ENCODE measurements around the gene BSCL2. TPM values are rescaled to one million over a fixed set of nuclear protein-coding genes. Genes with fewer than 3 reads are reported as not detected.
A peak's percentile ranks its signal among the peaks of the same experiment; 100 is the strongest.

BSCL2 gene
- total RNA-seq, 4 donors from 2014 or later, result 54.9 to 153 (median 89.4) TPM

DNA sequence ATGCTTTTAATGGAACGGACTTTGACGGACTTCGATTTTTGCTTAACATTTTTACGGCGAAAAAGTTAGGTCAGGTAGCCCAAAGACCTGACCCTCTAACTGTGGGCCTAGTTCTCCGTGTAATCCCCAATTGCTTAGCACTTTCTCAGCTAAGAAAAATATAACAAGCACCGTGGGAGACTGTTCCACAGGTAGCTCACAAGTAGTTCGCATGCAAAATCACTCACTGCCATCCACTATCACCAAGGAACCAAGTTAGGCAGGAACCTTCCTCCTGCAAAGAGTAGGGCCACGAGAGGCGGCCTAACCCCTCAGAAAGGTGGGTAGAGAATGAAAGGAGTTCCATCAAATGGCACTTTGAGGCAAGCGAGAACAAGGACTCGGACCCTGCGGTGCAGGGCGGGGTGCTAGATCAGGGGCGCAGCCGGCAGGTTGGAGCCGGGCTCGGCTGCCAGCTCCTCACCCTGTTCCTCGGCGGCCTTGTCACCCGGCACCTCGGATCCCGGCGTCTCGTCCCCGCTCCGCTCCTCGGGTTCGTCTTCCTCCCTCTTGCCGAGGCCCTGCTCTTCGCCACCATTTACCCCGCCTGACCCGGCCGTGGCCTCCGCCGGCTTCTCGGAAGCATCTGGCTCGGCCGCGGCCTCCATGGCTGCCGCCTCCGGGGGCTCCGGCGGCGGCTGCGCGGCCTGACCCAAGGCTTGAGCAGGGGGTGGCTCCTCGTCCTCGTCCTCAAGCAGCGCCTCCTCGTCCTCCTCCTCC is 19.1 kb upstream of the BSCL2 start:
- Histone ChIP-seq H3K27me3 (no peaks in the 10 kb centered on the region), H3K9me3 (no peaks in the 10 kb centered on the region), H3K36me3 (peaks cover 23 to 26% of the 10 kb centered on the region in 2 donors), H3K27ac (peak overlapping the region; percentile 78 to 95 (median 78)), H3K4me3 (replicated peaks in 1 of 3) (peak overlapping the region; percentile 60 to 96 (median 78)), H3K4me1 (peaks cover 20 to 36% of the 10 kb centered on the region in 2 donors)
- DNase-seq, result peak in 1 of 2 donors; percentile 17
- intact Hi-C loops (cut with DNase I), result no loop called here
- TF ChIP-seq, protein P1, sequence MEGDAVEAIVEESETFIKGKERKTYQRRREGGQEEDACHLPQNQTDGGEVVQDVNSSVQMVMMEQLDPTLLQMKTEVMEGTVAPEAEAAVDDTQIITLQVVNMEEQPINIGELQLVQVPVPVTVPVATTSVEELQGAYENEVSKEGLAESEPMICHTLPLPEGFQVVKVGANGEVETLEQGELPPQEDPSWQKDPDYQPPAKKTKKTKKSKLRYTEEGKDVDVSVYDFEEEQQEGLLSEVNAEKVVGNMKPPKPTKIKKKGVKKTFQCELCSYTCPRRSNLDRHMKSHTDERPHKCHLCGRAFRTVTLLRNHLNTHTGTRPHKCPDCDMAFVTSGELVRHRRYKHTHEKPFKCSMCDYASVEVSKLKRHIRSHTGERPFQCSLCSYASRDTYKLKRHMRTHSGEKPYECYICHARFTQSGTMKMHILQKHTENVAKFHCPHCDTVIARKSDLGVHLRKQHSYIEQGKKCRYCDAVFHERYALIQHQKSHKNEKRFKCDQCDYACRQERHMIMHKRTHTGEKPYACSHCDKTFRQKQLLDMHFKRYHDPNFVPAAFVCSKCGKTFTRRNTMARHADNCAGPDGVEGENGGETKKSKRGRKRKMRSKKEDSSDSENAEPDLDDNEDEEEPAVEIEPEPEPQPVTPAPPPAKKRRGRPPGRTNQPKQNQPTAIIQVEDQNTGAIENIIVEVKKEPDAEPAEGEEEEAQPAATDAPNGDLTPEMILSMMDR (IDR thresholded peaks at IDR 0.05), result no peak
- no peak for TF ChIP-seq POLR2A (IDR thresholded peaks at IDR 0.05)
- WGBS, 2 donors, result 0 to 1% methylated on average over 10 to 27 of the region's 51 CpGs

DNA sequence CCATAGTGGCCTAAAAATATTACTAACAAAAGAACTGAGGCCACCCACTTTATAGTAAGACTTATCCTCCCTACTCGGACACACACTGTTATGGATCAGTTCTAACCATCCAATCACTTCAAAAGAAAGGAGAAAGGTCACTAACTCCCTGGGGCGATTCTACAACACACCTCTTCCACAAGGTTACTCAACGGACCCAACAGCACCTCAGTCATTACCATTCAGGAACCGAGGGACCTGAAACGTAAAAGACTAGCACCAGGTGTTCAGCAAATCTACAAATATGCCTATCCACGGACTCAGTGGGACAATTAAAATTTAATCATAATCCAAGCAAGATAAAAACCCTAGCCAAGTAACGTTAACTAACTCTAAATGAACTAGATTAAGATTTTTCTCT is 18.4 kb upstream of the BSCL2 start:
- H3K27ac ChIP-seq, result peak overlapping the region in 2 of 3 donors; percentile 78 to 95
- peak overlapping the region; percentile 3 to 96 (median 78) for H3K4me3 ChIP-seq (replicated peaks in 1 of 3)
- H3K27me3 ChIP-seq, result no peaks in the 10 kb centered on the region
- WGBS, 2 donors, result 1 to 2% methylated on average over 7 of the region's 7 CpGs
- H3K9me3 ChIP-seq, result no peaks in the 10 kb centered on the region
- TF ChIP-seq POLR2A (IDR thresholded peaks at IDR 0.05), result no peak
- TF ChIP-seq, protein P1 (IDR thresholded peaks at IDR 0.05), result no peak
- no peak for DNase-seq
- H3K4me1 ChIP-seq, result peaks cover 20 to 31% of the 10 kb centered on the region in 2 donors
- H3K36me3 ChIP-seq, result peaks cover 30 to 32% of the 10 kb centered on the region in 2 donors
- intact Hi-C loops (cut with DNase I), result no loop called here

DNA sequence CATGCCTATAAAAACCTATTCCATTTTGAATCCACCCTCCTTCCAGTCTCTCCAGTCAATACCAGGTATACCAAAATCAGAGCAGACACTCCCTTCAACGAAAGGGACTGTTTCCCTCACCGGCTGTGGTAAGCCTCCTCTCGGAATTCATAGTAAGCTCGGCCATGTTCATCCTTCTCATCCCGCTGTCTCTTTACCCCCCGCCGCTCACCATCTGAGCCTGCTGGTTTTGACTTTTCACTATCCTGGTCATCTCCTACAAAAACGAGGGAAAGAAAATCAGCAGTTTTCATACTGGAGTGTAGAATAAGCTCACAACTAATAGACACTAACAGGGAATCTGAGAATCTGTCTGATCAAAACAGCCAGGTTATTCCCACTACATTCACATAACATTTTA is 16.9 kb upstream of the BSCL2 start:
- DNase-seq, result no peak
- no peak overlapping the region for H3K27ac ChIP-seq

DNA sequence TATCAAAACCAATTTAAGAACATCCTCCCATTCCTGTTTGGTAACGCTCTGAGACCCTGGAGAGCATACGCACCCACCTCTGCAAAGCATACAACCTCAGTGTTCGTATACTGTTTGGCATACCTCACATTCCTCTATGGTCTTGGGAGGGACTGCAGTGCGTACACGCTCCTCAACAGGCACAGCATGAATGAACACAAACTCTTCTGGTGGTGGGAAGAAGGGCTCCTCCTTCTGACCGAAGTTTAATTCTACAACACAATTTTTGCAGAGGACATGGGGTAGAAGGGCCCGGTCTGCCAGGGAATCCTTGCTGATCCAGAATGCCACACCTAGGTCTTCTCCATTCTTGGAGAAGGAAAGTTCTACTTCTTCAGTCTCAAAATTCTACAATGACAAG is 14.8 kb upstream of the BSCL2 start:
- DNase-seq, result no peak
- H3K4me3 ChIP-seq (replicated peaks in 1 of 3), result no peak overlapping the region
- 67 to 69% methylated on average over 7 of the region's 7 CpGs for WGBS, 2 donors
- H3K27me3 ChIP-seq, result no peaks in the 10 kb centered on the region
- intact Hi-C loops (cut with DNase I), result no loop called here
- peaks cover 66 to 68% of the 10 kb centered on the region in 2 donors for H3K36me3 ChIP-seq
- H3K9me3 ChIP-seq, result no peaks in the 10 kb centered on the region
- H3K4me1 ChIP-seq, result peaks cover 13 to 19% of the 10 kb centered on the region in 2 donors
- H3K27ac ChIP-seq, result no peak overlapping the region
- no peak for TF ChIP-seq POLR2A (IDR thresholded peaks at IDR 0.05)
- TF ChIP-seq, protein P1 (IDR thresholded peaks at IDR 0.05), result no peak

More for the DNA sequence above, 16.9 kb upstream of the BSCL2 start:
- H3K27me3 ChIP-seq, result no peaks in the 10 kb centered on the region
- H3K4me1 ChIP-seq, result peaks cover 13 to 19% of the 10 kb centered on the region in 2 donors
- H3K4me3 ChIP-seq (replicated peaks in 1 of 3), result no peak overlapping the region
- TF ChIP-seq, protein P1 (IDR thresholded peaks at IDR 0.05), result no peak
- no peak for TF ChIP-seq POLR2A (IDR thresholded peaks at IDR 0.05)
- 52 to 53% methylated on average over 8 of the region's 8 CpGs for WGBS, 2 donors
- intact Hi-C loops (cut with DNase I), result no loop called here
- peaks cover 45 to 46% of the 10 kb centered on the region in 2 donors for H3K36me3 ChIP-seq
- H3K9me3 ChIP-seq, result no peaks in the 10 kb centered on the region

DNA sequence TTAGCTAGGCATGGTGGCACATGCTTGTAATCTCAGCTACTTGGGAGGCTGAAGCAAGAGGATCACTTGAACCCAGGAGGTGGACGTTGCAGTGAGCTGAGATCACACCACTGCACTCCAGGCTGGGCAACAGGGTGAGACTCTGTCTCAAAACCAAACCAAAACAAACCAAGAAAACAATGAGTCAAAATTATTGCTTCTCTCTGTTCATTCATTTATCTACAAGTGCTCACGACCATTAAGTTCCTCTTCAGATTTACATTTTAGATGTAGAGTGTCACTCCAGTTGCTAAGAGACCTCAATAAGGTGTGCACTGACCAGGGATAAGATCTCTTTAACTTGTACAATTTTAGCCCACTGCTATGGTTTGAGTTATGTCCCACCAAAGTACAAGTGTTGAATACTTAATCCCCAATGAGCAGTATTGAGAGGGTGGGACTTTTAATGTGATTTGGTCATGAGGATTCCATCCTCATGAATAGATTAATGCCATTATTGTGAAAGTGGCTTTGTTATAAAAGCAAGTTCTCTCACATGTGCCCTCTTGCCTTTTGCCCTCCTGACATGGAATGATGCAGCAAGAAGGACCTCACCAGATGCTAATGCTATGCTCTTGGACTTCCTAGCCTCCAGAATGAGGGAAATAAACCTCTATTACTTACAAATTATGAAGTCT is 12.2 kb upstream of the BSCL2 start:
- TF ChIP-seq, protein P1 (IDR thresholded peaks at IDR 0.05), result no peak
- TF ChIP-seq POLR2A (IDR thresholded peaks at IDR 0.05), result no peak
- 76 to 82% methylated on average over 2 of the region's 2 CpGs for WGBS, 2 donors
- no peak for DNase-seq
- peaks cover 92% of the 10 kb centered on the region in 2 donors for H3K36me3 ChIP-seq
- no peaks in the 10 kb centered on the region for H3K9me3 ChIP-seq
- H3K4me1 ChIP-seq, result peaks cover under 1 to 8% of the 10 kb centered on the region in 2 donors
- no peaks in the 10 kb centered on the region for H3K27me3 ChIP-seq
- no peak overlapping the region for H3K27ac ChIP-seq
- no peak overlapping the region for H3K4me3 ChIP-seq (replicated peaks in 1 of 3)
- intact Hi-C loops (cut with DNase I), result no loop called here

Data from thyroid gland (tissue), 4 donors.